NCI-H146 (cell line): ENCODE measurements around the gene BLOC1S3.
"Not testable (repeated sequence)": the region's sequence is repeated elsewhere in the genome, so short reads cannot be mapped to it uniquely, and the experiment has no call there.

Source experiments
- DNase-seq: peaks from one replicate; lab custom pipeline; 2025; lab: John Stamatoyannopoulos, UW

BLOC1S3 gene

GRCh38 chr19:45224645-45225044 lies 46.1 kb downstream of the BLOC1S3 start:
- no peak for DNase-seq

- not testable (repeated sequence) for DNase-seq
Observed at GRCh38 chr19:45229056-45229455, 50.5 kb downstream of the BLOC1S3 start.
